Putamen (tissue), 1 donor: Measurements from ENCODE around the gene MAP2K7.
A peak's percentile ranks its signal among the peaks of the same experiment; 100 is the strongest.
"Not testable (repeated sequence)": the region's sequence is repeated elsewhere in the genome, so short reads cannot be mapped to it uniquely, and the experiment has no call there.

Source experiments
- DNase-seq: peaks from one replicate; pipeline ENCODE4 v3.0.0-alpha.2; 2016; ENCODE audit warnings: low spot score

MAP2K7 gene

DNA sequence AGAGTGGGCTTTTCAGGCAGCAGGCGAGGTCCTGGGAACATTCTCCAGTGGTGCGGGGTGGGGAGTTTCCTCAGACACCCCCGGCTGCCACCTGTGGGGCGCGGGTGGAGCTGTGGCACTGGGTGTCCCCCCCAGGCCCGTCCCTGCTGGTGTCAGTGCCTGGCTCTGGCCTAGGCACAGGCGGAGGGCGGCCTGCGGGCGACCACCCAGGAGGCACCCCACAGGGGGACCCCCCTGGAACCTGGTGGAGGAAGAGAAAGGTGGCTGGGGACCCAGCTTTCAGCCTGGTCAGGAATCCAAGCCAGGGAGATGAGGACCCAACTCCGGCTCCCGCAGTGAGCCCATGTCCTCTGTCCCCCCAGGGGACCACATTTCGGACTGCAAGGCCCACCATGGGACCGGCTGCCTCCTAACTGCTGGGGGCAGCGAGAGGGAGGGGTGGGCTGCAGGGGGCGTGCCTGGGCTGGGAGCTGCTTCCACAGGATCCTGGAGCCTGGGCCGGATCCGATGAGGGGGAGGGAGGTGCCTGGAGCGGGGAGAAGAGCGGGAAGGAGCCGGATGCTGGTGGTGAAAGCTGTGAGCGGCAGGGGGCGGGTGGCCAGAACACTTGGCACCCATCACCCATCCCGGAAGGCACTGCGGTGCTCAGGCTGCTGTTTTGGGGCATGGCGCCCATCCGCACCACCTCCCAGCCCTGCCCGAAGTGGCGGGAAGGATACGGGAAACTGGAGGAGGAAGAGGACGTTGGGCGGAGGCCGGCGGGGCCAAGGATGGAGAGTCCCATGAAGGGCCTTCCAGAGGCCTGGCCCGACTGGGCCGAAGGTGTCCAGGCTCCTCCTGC, 27.8 kb downstream of the MAP2K7 start:
- no peak for DNase-seq

GRCh38 chr19:7932276-7932929, 28.7 kb downstream of the MAP2K7 start:
- no peak for DNase-seq

DNA sequence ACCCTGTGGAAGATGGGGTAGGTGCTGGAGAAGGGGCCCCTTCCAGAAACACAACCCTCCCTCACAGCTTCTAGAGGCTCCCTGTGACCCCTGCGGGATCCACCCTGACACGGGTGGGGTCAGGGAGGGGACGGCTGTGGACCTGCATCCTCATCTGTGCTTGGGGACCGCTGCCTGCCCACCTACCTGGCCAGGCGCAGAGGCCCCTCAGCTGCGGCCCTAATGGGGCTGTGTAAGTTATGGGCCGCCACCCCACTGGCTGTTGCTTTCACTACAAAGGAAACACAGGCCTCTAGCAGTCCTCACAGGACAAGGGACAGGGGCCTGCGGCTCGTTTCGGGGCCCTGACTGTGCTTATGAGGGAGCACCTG, 29.2 kb downstream of the MAP2K7 start:
- DNase-seq: no peak

DNA sequence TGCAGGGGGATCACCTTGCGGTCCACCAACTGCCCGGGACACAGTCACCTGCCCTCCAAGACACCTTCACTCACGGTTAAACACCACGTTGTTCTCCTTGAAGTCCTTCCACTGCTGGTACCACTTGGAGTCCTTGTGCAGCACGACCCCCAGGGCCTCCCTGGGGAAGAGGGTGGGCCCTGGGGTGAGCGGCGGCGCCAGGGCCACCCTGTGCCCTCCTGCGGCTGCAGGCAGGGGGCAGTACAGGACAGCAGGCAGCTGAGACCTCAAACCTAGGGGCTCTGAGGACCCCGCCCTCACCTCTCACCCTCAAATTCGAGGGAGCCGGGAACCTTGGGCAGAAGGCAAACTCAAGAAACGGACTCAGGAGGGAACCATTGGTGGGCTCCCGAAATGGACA, 29.7 kb downstream of the MAP2K7 start:
- no peak for DNase-seq

DNA sequence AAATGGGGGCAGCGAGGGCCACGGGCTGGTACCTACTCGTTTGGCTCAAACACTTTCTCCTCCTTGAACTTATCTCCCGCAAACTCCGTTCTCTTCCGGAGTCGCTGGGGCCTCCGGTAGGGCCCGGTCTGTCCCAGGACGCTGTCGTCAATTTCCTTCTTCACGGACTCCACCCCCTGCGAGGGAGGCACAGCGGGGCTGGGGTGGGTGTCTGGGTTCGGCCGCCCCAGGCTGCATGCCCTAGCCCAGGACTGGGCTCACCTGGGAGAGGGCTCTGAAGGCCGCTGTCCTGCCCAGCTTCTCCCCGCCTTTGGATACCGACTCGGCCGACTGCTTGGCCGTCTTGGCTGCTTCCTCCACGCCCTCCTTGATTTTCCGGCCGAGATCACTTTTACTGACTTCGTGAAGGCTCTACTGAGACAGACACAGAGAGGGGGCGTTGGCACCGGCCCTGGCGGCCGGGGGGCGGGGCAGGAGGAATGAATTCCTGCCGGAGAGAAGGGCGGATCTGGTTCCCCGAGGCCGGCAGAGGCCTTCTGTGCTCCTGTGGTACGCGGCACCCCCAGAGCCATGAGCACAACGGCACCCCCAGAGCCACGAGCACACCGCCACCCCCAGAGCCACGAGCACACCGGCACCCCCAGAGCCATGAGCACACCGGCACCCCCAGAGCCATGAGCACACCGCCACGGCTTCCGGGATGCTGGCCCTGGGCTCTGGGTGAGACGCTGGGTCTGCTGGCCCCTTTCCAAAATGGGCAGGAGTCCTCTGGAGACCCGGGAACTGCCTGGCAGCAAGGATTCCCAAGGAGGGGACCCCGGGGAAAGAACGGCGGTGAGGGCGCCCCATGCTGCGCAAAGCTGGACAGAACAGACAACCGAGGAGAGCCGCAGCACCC, 30.4 kb downstream of the MAP2K7 start:
- no peak for DNase-seq

DNA sequence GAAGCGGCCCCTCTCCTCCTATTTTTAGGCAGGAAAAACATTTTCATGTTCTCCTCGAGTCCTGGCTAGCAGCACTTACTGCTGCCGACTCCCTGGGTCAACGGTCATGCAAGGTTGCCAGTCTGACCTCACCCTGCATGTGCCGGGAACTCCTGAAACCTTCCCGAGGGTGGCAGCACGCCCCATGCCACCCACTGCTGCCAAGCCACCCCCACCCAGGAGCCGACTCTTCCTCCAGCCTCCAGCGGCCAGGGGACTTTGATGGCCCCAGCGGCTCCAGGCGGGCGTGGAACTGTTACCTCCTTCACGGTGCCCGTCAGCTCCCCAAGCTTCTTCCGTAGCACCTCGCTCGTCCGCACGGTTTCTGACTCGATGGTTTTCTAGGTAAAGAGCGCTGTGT, 31.1 kb downstream of the MAP2K7 start:
- DNase-seq: no peak

GRCh38 chr19:7940841-7941240, 37.2 kb downstream of the MAP2K7 start:
- DNase-seq: no peak

DNA sequence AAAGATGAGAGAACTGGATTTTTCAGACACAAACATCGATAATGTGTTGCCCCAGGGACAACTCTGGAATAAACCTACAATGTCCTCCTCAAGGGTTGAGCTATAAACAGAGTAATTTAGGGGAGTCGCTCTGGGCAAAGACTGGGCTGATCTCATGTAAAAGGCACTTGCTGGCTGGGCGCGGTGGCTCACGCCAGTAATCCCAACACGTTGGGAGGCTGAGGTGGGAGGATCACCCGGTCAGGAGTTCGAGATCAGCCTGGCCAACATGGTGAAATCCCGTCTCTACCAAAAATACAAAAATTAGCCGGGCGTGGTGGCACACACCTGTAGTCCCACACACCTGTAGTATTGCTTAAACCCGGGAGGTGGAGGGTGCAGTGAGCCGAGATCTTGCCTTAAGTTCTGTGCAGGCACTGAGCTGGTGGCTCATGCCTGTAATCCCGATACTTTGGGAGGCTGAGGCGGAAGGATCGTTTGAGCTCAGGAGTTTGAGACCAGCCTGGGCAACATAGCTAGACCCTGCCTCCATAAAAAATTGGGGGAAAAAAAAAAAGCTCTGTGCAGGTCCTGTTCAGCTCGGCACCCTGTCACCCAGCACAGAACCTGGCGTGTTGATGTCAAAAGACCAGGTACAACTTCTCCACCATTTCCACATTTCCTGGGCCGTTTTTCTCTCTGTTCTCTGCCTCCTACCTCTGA, 38.4 kb downstream of the MAP2K7 start:
- no peak for DNase-seq

DNA sequence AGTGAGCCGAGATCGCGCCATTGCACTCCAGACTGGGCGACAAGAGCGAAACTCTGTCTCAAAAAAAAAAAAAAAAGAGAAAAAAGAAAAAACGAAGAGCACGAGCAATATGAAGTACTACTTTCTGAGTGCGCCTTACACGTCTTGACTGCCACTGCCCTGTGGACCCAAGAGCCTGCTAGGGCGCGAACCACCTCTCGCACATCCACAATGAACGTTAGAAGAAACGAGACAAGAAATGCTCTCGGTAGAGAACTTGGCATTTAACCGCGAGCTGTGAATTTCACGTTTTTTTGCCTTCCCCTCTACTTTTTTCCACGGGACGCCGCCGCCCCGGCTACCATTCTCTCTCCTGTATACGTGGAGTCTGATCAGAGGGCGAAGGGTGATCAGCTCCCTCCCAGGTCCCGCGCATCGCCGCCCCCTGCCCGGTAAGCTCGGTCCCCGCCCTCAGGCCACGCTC, 39.3 kb downstream of the MAP2K7 start:
- DNase-seq: no peak

DNA sequence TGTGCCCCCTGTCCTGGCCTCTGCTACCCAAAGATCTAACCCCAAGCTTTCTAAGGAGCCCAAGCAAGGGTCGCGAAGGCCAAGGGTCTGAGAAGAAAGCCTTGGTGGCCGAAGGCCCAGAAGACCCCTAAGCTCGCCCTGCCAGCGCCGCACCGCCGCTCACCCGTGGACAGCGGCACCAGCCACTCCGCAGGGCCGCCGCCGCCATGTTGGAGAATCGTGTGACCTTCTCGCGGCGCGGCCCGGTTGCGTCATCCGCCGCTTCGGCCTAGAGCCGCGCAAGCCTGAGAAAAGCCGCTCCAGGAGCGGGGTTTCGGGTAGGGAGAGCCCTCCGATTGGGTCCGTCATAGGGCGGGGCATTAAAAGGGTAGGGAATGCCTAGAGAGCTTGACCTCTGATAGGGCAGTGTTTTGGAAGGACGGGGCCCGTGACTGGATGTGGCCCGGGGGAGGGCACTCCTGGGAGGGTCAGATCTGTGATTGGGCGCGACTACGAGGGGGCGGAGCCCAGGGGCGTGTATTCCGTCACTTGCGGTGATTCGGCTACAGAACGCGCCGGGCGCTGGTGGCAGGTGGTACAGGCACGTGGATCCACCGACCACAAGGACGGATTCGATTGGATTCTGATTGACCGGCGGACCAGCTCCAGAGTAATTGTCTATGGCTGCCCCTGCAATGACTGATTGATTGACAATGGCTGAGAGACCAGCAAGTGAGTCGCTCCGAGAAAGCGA, 39.9 kb downstream of the MAP2K7 start, which contains the start of gene TIMM44:
TIMM44 (minus strand) TSS at position 223 of the 733 bp plus-strand sequence; CDS start at position 208, 15 bp downstream.
- peak; percentile 100 for DNase-seq

GRCh38 chr19:7944177-7944761, 40.6 kb downstream of the MAP2K7 start:
- DNase-seq: peak; percentile 90

DNA sequence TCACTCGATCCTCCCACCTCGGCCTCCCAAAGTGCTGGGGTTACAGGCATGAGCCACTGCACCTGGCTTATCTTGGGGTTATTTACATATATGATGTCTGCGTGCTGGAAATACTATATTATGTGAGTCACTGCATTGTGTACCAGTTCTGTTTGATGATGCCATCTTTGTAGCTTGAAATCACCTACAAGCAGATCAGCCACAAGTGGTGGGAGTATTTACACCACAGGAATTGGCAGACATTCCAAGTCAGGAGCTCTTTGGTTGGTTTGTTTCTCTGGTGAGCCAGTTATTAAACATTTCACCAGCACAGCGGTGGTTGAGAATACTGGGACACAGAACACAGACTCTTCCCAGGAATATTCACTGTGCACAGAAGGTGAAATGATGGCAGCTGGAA, 44.3 kb downstream of the MAP2K7 start:
- DNase-seq: no peak

DNA sequence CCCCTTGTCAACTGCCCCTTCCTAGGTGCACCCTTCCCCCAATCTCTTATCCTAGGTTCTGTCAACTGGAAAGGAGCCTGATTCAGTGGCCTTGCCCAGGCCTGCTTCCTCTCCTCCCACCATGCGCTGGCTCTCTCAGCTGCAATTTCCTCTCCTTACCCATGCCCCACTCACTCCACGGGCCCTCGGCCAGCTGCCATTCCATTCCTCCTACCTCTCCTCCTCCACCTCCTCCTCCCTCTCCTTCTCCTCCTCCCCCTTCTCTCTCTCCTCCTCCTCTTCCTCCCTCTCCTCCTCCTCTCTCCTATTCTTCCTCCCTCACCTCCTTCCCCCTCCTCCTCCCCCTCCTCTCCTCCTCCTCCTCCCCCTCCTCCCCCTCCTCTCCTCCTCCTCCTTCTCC, 49.4 kb downstream of the MAP2K7 start:
- DNase-seq: no peak

- no peak for DNase-seq
These were observed 49.9 kb downstream of the MAP2K7 start for GRCh38 chr19:7953576-7953975.

DNA sequence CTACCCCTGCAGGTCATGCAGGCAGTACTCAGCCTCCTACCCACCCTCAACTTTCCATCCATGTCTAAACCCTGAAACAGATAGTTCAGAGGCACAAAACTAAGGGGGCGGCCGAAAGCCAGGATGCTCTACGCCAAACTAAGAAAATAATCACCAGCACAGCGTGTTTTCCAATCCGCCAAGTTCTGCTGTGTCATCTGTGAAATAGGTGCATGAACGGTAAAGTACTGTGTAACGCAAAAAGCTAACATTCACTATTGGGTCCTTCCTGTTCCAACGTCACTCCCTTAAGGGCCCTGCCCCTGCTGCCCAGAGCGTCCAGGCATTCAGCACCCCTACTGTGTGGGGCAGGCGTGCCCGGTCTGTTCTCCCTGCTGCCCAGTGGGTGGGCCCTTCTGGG, 52.0 kb downstream of the MAP2K7 start:
- no peak for DNase-seq

DNA sequence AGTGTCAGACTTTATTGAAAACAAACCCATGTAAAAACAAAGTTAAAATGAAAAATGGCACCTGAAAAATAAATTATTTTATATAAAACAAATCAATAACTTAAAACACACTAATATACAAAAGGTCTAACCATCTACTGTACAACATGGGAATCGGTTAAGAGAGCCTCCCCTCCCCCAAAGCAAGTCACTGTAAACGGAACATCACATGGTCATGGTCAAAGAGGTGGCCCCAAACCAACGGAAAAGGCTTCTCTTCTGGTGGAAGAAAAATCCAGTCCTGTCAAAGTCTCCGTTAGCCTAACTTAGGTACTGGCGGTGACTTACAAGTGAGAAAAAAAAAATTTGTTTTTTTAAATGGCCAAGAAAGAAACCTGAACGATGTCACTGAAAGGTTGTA, 55.5 kb downstream of the MAP2K7 start:
- no peak for DNase-seq

DNA sequence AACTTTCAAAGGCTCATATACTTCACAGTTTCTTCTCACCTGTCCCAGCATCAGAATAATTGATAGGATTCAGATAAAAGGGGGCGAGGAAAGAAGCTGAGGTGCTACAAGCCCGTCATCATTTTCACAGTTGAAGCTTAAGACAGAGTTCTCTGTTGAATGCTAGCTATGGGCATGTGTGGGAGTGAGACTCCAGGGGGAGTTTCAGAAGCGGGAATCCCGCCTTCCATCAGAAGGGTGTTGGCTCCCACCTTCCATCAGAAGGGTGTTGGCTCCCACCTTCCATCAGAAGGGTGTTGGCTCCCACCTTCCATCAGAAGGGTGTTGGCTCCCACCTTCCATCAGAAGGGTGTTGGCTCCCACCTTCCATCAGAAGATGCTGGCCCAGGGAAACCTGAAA, 57.4 kb downstream of the MAP2K7 start:
- not testable (repeated sequence) for DNase-seq

DNA sequence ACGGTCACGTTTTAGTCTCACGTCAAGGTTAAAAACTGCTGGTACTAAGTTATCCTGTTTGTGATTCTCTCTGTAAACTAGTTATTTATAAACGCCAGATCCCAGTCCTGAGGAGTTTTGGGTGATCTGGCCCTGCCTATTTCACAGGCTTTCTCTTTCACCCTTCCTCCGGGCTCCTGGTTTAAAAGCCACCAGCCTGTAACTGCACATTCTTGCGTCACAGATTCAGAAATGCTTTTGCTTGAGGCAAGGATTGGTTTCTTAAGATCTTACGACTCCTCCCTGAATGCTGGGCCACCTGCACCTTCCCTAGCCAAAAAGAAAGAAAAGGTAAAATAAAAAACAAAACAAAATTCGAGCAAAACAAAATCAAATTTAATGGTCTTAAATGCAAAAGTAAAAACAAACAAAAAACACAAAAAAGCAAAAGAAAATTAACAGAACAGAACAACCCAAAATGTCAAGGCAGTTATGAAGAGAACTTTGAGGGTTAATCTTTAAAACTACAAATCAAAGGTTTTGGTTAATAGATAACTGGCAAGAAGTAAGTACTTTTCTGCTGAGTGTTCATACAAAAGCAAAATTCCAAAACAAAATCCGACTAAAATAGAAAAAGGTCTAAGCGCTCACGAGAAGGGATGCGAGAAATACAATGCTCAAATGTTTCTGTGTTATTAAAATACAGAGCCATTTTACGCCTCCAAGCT, 58.4 kb downstream of the MAP2K7 start:
- DNase-seq: no peak

DNA sequence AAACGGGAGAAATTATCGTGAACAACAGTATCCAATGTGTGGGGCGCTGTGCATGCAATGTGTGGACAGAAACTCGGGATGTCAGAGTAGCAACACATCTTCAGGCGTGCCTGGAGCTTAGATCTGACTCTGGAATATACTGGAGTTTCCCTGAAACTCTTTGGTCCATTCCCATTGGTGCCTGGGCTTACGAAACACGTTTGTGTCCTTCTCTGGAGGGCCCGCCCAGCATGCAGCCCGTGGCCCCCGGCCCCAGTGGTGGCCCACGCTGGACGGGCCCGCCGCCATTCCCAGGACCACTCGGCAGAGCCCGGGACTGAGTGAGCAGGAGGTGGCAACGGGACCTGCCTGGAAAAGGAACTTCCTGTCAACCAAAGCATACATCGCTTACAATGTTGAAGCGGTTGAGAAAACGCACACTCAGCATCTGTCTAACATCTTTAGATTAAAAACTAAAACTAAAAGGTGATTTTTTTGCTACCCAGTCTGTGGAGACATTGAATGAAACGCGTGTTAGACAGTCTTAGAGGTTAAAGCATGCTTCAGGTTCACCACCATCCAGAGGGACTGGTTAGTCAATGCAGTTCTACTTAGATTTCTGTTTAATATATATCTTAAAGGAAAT, 59.1 kb downstream of the MAP2K7 start:
- DNase-seq: no peak

DNA sequence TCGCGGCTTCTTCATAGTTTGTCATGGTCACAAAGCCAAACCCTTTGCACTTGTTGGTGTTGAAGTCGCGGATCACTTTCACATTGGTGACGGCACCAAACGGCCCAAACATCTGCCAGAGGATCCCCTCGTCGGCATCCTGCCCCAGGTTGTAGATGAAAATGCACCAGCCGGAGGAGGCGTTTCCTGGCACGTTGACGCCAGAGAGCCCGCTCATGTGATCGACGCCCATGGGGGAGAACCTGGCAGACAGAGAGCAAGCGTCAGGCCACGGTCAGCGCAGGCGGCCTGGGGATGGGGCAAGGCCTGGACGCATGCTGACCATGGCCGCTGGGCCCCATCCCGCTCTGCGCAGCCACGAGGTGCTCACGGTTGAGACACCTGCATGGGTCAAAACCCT, 59.9 kb downstream of the MAP2K7 start:
- DNase-seq: no peak
